CD4-positive, alpha-beta T cell treated with Interleukin-17A for 4 hours (primary cell): ENCODE data around the gene FANCG.
A peak's percentile ranks its signal among the peaks of the same experiment; 100 is the strongest.

ENCODE experiments used
- DNase-seq: peaks from one replicate; pipeline ENCODE4 v3.0.0-alpha.2; 2020; ENCODE audit warnings: mixed read lengths

The FANCG gene

GRCh38 chr9:35057271-35057620, 22.5 kb downstream of the FANCG start:
- no peak for DNase-seq

GRCh38 chr9:35056571-35057270, 23.0 kb downstream of the FANCG start:
- DNase-seq, result no peak

GRCh38 chr9:35054871-35055644, 24.7 kb downstream of the FANCG start:
- no peak for DNase-seq

DNA sequence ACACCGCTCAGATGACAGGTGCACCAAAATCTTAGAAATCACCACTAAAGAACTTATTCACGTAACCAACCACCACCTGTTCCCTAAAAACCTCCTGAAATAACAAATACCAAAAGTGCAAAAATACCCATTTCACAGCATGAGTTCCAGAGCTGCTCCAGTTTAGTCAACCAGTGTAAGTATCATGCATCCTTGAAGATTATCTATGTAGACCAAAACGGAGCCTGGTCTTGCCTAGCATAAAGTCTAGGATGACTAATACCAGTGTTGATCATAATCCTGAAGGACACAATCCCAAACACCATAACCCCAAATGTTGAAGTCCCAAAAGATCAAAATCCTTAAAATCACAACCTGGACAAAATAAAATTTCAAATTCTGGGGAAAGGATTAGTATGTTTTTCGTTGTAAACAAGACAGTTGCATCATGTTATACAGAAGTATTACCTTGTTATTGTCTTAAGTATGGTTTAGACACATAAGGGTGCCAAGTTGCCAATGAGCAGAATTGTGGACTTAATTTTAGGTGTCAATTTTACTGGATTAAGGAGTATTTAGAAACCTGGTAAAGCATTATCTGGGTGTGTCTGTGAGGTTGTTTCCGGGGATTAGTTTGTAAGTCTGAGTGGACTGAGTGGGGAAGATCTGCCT, 25.4 kb downstream of the FANCG start:
- no peak for DNase-seq

DNA sequence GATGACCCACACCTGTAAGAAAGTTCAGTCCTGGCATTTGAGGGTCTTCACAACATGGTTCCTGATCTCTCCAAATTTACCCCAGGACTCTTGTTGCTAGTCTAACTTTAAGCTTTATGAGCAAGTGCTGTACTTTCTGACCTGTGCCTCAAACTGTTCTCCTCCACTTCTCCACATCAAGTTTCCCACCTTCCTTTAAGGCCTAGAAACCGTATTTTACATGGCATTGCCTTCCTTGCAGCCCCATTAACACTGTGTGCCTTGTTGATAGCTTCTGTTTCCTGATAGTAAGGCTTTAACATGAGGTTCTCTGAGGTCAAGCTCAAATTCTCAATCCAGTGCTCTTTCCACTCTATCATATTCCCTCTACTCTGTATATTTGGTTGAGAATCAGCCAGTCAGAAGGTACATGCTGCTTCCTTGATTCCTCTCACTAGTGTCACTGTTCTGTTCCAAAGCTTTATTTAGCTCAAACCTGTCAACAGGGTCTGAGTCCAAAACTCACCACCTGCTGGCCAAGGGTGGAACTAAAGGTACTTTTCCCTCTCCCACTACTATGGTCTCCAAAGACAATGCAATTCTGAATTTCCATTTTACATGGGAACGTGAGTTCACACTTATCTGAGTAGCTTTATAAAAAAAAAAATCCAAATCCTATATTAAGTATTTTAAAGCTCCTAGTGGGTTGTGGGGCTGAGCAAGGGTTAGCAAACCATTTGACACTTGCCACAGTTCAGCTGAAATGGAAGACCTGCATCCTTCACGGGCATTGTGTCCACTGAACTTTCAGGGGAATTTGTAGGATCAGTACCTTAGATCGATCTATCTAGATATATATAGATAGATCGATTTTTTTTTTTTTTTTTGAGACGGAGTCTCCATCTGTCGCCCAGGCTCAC, 28.4 kb downstream of the FANCG start:
- peak; percentile 57 for DNase-seq

- no peak for DNase-seq
Observed at GRCh38 chr9:35048511-35048910, 31.2 kb downstream of the FANCG start.

DNA sequence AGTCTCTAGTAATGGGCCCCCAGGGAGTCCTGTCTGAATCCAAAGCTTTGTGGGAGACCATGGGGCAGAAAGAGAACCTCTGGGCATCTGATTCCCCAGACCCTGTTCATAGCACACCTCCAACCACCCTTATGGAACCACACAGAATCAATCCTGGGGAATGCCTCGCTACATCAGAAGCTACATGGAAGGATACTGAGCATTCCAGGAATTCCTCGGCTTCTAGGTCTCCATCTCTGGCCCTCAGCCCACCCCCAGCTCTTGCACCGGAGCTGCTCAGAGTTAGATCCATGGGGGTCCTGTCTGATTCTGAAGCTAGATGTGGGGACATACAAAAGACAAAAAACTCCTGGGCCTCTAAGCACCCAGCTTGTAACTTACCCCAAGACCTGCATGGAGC, 35.7 kb downstream of the FANCG start:
- DNase-seq, result no peak

- no peak for DNase-seq
Observed at GRCh38 chr9:35042891-35043545, 36.7 kb downstream of the FANCG start.

GRCh38 chr9:35042081-35042604, 37.6 kb downstream of the FANCG start:
- no peak for DNase-seq

GRCh38 chr9:35035851-35036701, 43.7 kb downstream of the FANCG start:
- DNase-seq, result peak; percentile 68

GRCh38 chr9:35033101-35033500, 46.6 kb downstream of the FANCG start:
- no peak for DNase-seq

GRCh38 chr9:35029852-35030251, 49.9 kb downstream of the FANCG start:
- no peak for DNase-seq

- no peak for DNase-seq
Observed at GRCh38 chr9:35029241-35029640, 50.5 kb downstream of the FANCG start.

GRCh38 chr9:35028341-35028740, 51.4 kb downstream of the FANCG start:
- no peak for DNase-seq

- DNase-seq, result no peak
Observed at GRCh38 chr9:35027860-35028259, 51.9 kb downstream of the FANCG start.

DNA sequence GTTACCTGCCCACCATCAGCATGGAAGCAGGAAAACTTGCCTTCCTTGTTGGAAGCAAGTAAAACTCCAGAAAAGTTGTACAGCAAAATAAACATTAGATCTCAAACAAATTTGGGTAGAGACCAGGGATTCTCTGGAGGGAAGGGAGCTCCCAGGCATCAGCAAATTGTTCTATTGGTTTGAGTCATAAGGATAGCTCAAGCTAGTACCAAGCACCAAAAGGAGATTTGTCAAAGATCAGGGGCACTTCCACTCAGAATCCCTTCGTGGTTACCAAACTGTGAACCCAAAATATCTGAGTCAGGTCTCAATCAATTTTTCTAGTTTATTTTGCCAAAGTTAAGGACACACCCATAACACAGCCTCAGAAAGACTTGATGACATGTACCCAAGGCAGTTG, 52.4 kb downstream of the FANCG start:
- DNase-seq, result no peak

DNA sequence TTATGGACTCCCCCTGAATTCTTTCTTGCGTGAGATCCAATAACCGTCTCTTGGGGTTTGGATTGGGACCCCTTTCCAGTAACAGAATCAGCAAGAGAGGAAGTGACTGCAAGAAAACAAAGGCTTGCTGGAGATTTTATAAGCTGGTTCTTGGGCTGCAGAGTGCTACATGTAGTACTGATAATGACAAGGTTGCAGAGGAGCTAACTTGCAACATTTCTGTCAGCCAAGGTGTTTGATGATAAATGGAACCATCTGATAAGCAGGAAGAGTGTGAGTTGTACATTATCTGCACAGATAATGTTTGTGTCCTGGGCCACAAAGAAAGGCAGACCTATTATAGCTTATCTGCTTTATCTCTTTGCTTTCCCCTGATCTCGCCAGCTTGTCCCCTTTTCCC, 53.1 kb downstream of the FANCG start:
- DNase-seq, result no peak
